Transverse colon (tissue), 4 donors: Measurements from ENCODE around the gene HSD11B2. TPM values are rescaled to one million over a fixed set of nuclear protein-coding genes. Genes with fewer than 3 reads are reported as not detected.

Experiments
- DNase-seq: peaks from one replicate; pipeline ENCODE4 v3.0.0-alpha.2; 2019
- H3K27ac ChIP-seq, 4 donors: fragments of 200-600 bp; sonication (generic); 2 replicates each; pipeline ENCODE4 v1.5.1; 2016 to 2018; ENCODE audit warnings: inconsistent platforms in 4 of 4
- H3K27me3 ChIP-seq: fragments of 200-600 bp; sonication (generic); 2 replicates; pipeline ENCODE4 v1.5.1; 2017; ENCODE audit warnings: inconsistent platforms
- H3K36me3 ChIP-seq, 4 donors: fragments of 200-600 bp; sonication (generic); 2 replicates each; pipeline ENCODE4 v1.5.1; 2017 to 2019; ENCODE audit warnings: inconsistent platforms in 4 of 4
- H3K4me1 ChIP-seq, 4 donors: fragments of 200-600 bp; sonication (generic); 2 replicates each; pipeline ENCODE4 v1.5.1; 2017 to 2020; ENCODE audit warnings: inconsistent platforms in 4 of 4
- H3K4me3 ChIP-seq, 4 donors: fragments of 200-600 bp; sonication (generic); 1 replicate in 1 of 4; 2 replicates in 3 of 4; pipeline versions ENCODE4 v1.5.1 to v1.6.1; 2017 to 2019; ENCODE audit warnings: inconsistent platforms in 4 of 4
- H3K9me3 ChIP-seq, 2 donors: fragments of 200-600 bp; sonication (generic); 2 replicates each; pipeline ENCODE4 v1.5.1; 2017 to 2019; ENCODE audit warnings: inconsistent platforms in 2 of 2
- EP300 ChIP-seq: sonication (generic); formaldehyde crosslinking; IDR thresholded peaks from one replicate; pipeline ENCODE4 v1.6.1; 2017; ENCODE audit warnings: antibody characterized with exemption, low read depth
- POLR2A ChIP-seq: fragments of 450-650 bp; IDR thresholded peaks from one replicate; pipeline ENCODE4 v1.6.1; 2016; ENCODE audit warnings: antibody characterized with exemption, mild to moderate bottlenecking, moderate library complexity
- POLR2AphosphoS5 ChIP-seq, 3 donors: sonication (generic); formaldehyde crosslinking; IDR thresholded peaks; one replicate each; pipeline ENCODE4 v1.6.1; 2016; ENCODE audit warnings: antibody characterized with exemption in 3 of 3
- WGBS, 2 donors: methylation state at CpG; one replicate each; pipeline ENCODE4 v1.1.5; 2018; ENCODE audit warnings: low coverage in 1 of 2; 5-methylcytosine and 5-hydroxymethylcytosine counted together
- in situ Hi-C, 4 donors: fragments of 200-750 bp; cut with MboI; loops; one replicate each; pipeline versions ENCODE4 v1.15.0 to v1.15.1; 2017; ENCODE audit warnings: low sequenced_read_pairs in 3 of 4, low pct_ligation_motif_present in 1 of 4, low pct_unique_long_range_greater_than_20kb in 1 of 4
- intact Hi-C: fragments of 100-400 bp; cut with DNase I; formaldehyde crosslinking; loops from one replicate; pipeline ENCODE4 v1.15.1; 2023; ENCODE audit warnings: low total_unique reads
- total RNA-seq, 4 donors: library from RNA; depleted of rRNA; stranded (reverse); fragments of >200 nt; gene quantifications; one replicate each; pipeline ENCODE4 v1.1.0, GENCODE V29; 2016
- TF ChIP-seq, protein P1 (sequence below), 5 experiments: fragments of 200-600 bp in 3 of 5; fragments of 450-650 bp in 2 of 5; sonication (generic) in 3 of 5; IDR thresholded peaks; 1 replicate in 2 of 5; 2 replicates in 3 of 5; pipeline ENCODE4 v1.5.1; 2016 to 2017; ENCODE audit warnings: antibody characterized with exemption in 5 of 5, inconsistent platforms in 3 of 5, mild to moderate bottlenecking in 2 of 5, moderate library complexity in 1 of 5

The HSD11B2 gene
- total RNA-seq, 4 donors from 2014 or later: 667 to 1,081 (median 790) TPM

DNA sequence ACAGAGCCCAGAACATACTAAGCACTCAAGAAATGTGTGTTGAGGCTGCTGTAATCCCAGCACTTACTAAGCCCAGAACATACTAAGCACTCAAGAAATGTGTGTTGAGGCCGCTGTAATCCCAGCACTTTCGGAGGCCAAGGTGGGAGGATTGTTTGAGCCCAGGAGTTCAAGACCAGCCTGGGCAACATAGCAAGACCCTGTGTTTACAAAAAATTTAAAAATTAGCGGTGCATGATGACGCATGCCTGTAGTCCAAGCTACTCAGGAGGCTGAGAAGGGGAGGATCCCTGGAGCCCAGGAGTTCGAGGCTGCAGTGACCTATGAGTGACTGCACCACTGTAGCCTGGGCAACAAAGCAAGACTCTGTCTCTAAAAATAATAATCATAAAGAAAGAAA lies 7.9 kb upstream of the HSD11B2 start:
- TF ChIP-seq, protein P1, sequence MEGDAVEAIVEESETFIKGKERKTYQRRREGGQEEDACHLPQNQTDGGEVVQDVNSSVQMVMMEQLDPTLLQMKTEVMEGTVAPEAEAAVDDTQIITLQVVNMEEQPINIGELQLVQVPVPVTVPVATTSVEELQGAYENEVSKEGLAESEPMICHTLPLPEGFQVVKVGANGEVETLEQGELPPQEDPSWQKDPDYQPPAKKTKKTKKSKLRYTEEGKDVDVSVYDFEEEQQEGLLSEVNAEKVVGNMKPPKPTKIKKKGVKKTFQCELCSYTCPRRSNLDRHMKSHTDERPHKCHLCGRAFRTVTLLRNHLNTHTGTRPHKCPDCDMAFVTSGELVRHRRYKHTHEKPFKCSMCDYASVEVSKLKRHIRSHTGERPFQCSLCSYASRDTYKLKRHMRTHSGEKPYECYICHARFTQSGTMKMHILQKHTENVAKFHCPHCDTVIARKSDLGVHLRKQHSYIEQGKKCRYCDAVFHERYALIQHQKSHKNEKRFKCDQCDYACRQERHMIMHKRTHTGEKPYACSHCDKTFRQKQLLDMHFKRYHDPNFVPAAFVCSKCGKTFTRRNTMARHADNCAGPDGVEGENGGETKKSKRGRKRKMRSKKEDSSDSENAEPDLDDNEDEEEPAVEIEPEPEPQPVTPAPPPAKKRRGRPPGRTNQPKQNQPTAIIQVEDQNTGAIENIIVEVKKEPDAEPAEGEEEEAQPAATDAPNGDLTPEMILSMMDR (IDR thresholded peaks at IDR 0.05): no peak
- TF ChIP-seq POLR2AphosphoS5 (IDR thresholded peaks at IDR 0.05) (no peak), POLR2A (no peak)
- Histone ChIP-seq H3K27ac (no peak overlapping the region), H3K9me3 (no peaks in the 10 kb centered on the region), H3K4me1 (peaks cover 1 to 3% (median 2%) of the 10 kb centered on the region in 4 donors), H3K36me3 (no peaks in the 10 kb centered on the region), H3K4me3 (no peak overlapping the region), H3K27me3 (no peaks in the 10 kb centered on the region)
- intact Hi-C loops: no loop called here
- in situ Hi-C loops: no loop called here
- 81% methylated on average over 5 of the region's 5 CpGs; no CpG with 5 or more reads in 1 of the 2 donors for WGBS, 2 donors
- DNase-seq: no peak

DNA sequence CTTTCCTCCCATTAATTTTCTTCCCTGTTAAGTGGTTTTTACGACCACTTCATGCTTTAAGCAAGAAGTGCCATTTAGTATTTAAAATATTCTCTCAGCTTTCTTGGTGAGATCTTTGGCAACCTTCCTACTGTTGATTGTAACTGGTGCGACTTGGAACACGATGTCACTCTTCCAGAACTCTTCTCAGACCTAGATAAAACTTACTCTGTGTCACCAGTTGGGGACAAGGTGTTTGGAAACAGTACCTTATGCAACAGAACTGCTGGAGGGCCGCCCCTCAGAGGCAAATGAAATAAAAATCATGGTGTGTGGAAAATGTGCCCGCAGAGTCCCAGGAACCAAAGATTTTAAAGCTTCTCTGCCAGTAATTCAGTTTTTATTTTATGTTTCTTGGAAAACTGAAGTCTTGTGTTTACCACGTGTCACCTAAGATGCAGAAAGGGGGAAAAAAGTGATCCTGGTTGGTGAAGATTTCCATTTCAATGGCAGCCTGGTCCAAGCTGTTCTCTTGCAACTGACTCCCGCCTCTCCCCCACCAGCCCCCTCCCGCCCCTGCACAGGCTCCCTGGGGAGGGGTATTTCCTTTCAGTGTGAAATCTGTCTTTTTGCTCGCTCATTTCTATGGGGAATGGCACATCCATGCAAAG lies 7.2 kb upstream of the HSD11B2 start:
- Histone ChIP-seq H3K36me3 (no peaks in the 10 kb centered on the region), H3K27ac (no peak overlapping the region), H3K4me3 (no peak overlapping the region), H3K4me1 (peaks cover 8 to 11% (median 9%) of the 10 kb centered on the region in 4 donors), H3K27me3 (no peaks in the 10 kb centered on the region), H3K9me3 (no peaks in the 10 kb centered on the region)
- in situ Hi-C loops (no loop called here), intact Hi-C loops (no loop called here)
- no peak for DNase-seq
- 47 to 63% methylated on average over 8 to 9 of the region's 9 CpGs for WGBS, 2 donors
- TF ChIP-seq POLR2A (no peak), POLR2AphosphoS5 (IDR thresholded peaks at IDR 0.05) (no peak), EP300 (no peak)
- TF ChIP-seq, protein P1 (IDR thresholded peaks at IDR 0.05): no peak

DNA sequence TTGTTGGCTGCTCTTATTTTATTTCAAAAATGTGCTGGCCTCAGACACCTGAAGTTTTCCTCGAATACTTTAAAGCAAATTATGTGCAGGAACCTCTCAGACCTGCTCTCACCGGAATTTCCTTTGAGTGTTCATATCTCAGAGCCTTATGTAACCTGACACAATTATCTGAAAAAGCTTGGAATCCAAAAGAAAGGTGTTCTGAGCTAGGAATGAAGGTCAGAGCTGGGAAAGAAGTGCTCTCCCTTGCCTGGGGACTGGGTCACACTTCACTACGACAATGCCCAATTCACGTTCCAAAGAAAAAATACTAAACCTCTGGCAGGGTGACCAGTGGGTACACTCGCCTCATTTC lies 6.7 kb upstream of the HSD11B2 start:
- H3K9me3 ChIP-seq: no peaks in the 10 kb centered on the region
- no peak overlapping the region for H3K4me3 ChIP-seq
- H3K27ac ChIP-seq: no peak overlapping the region
- no peak for DNase-seq
- no peaks in the 10 kb centered on the region for H3K36me3 ChIP-seq
- H3K27me3 ChIP-seq: no peaks in the 10 kb centered on the region
- in situ Hi-C loops: no loop called here
- intact Hi-C loops: no loop called here
- H3K4me1 ChIP-seq: peaks cover 8 to 16% (median 14%) of the 10 kb centered on the region in 4 donors
- 54 to 62% methylated on average over 2 to 5 of the region's 5 CpGs for WGBS, 2 donors
- TF ChIP-seq POLR2A: no peak
- TF ChIP-seq POLR2AphosphoS5 (IDR thresholded peaks at IDR 0.05): no peak
- TF ChIP-seq EP300: no peak
- TF ChIP-seq, protein P1 (IDR thresholded peaks at IDR 0.05): no peak

DNA sequence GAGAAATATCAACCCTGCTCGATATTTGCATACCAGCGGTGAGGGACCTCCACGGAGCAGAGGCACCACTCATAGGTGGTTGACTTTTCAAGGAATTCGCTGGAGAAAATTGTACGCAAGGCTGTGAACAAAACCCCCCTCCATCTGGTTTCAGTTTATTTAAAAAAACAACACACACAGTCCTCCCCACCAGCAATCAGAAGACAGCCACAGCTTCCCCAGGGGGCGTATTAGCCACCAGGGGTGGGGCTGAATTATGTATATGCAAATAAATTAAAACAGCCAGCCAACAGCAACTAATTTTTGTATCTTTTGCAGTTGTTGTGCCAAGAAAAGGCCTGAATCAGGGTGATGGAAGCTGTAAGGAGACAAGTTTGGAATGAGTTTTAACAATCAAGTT lies 5.9 kb upstream of the HSD11B2 start:
- 41% methylated on average over 6 of the region's 6 CpGs; no CpG with 5 or more reads in 1 of the 2 donors for WGBS, 2 donors
- Histone ChIP-seq H3K27me3 (no peaks in the 10 kb centered on the region), H3K36me3 (no peaks in the 10 kb centered on the region), H3K4me1 (peaks cover 8 to 17% (median 15%) of the 10 kb centered on the region in 4 donors), H3K27ac (no peak overlapping the region), H3K9me3 (no peaks in the 10 kb centered on the region), H3K4me3 (no peak overlapping the region)
- intact Hi-C loops (no loop called here), in situ Hi-C loops (no loop called here)
- DNase-seq: no peak
- TF ChIP-seq EP300: no peak
- TF ChIP-seq POLR2AphosphoS5 (IDR thresholded peaks at IDR 0.05): no peak
- no peak for TF ChIP-seq POLR2A
- TF ChIP-seq, protein P1 (IDR thresholded peaks at IDR 0.05): no peak
